Heart left ventricle (tissue), 13 donors: ENCODE measurements around the gene SLC15A4.

Experiments
- CTCF ChIP-seq, 12 donors: fragments of 200-600 bp; sonication (generic) in 4 of 12; IDR thresholded peaks; one replicate each; pipeline versions ENCODE4 v1.5.0 to v1.8.0; 2018 to 2022; ENCODE audit warnings: antibody characterized with exemption in 12 of 12, mild to moderate bottlenecking in 5 of 12
- POLR2A ChIP-seq, 2 donors: fragments of 450-650 bp; IDR thresholded peaks; one replicate each; pipeline ENCODE4 v1.6.1; 2017; ENCODE audit warnings: antibody characterized with exemption in 2 of 2, mild to moderate bottlenecking in 2 of 2, moderate library complexity in 2 of 2
- donor health status: ischemic (EF 13 %, LVEDD 7.1; RV severe dilation, severe dysfunction).
- donor health status: DM: no; HTN: yes; CAD: no.
- donor health status: DM: no; HTN: no; CAD: no.
- donor health status: ischemic (EF 25% LVEDD 6.9; RV normal size, moderate dysfunction).
- donor health status: ischemic (EF 25% LVEDD 5.7; RV mildly dilated, moderate dysfunction).
- donor health status: ischemic (EF 35%, LVEDD 5.7; RV mildly dilated, moderate dysfunction).
- donor health status: nonischemic (EF 11% LVEDD 7.7; RV severe dilation, severe dysfunction).
- donor health status: DM: yes; HTN: yes; CAD: no.
- donor health status: PGD.
- donor health status: ischemic (EF 29% LVEDD 5.4; RV normal size, mild dysfunction).
- donor health status: nonischemic (EF 23%, LVEDD 6.1; RV moderate dilation, normal function).

DNA sequence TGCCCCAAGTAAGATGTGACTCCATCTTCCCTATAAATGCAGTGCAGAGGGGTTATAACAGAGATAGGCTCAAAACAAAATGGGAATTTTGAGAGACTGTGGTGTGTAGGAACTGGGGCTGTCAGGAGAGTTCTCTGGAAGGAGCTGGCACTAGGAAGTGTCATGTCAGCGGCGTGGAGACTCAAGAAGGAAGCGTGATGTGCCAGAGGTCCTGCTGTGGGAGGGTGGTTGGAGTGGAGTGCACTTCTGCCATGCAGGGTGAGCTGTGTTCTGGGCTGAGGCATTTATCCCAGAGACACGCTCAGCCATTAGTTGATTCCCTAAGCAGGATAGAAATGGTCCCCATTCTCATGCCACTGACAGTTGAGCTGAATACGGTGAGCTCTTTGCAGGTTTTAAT lies 48.5 kb upstream of the SLC15A4 start:
- TF ChIP-seq POLR2A (IDR thresholded peaks at IDR 0.05) (no peak), CTCF (IDR thresholded peaks at IDR 0.05) (no peak)
